IMR-90 (cell line): ENCODE measurements around the gene CACNA2D3. TPM values are rescaled to one million over a fixed set of nuclear protein-coding genes. Genes with fewer than 3 reads are reported as not detected.

Experiments used
- ATAC-seq: fragments of 200-7000 bp; cut with Tn5 transposase; 2 replicates; pipeline ENCODE4 v1.9.1; 2020; ENCODE audit warnings: low read depth, mild to moderate bottlenecking, moderate library complexity
- BruUV-seq: library from RNA; stranded (reverse); fragments of 400-500 nt; replicated peaks from 2 replicates; lab custom pipeline; 2021; lab: Mats Ljungman, UMichigan
- CTCF ChIA-PET: fragments of 300-600 bp; formaldehyde crosslinking; extraction: SDS; loops from one replicate; lab custom pipeline; 2021; ENCODE audit warnings: antibody characterized with exemption; lab: Yijun Ruan, JAX
- POLR2A ChIA-PET: fragments of 300-600 bp; sonication (Branson Sonifier 250); formaldehyde crosslinking; loops from one replicate; lab custom pipeline; 2022; ENCODE audit warnings: antibody characterized with exemption; ENCODE audit not compliant: unreplicated experiment; lab: Charles Lee
- DNase-seq: peaks from one replicate; pipeline ENCODE4 v3.0.0; 2013
- H2AFZ ChIP-seq: replicated peaks from 2 replicates; pipeline ENCODE3; 2013; ENCODE audit warnings: low read length, mild to moderate bottlenecking; ENCODE audit not compliant: poor library complexity
- H2AK5ac ChIP-seq: 2 replicates; pipeline ENCODE4 v1.6.1; 2013; ENCODE audit warnings: low read depth, low read length, inconsistent platforms
- H2AK9ac ChIP-seq: replicated peaks from 2 replicates; pipeline ENCODE3; 2013; ENCODE audit warnings: mild to moderate bottlenecking, low read depth, low read length, moderate library complexity; ENCODE audit not compliant: poor library complexity
- H2BK120ac ChIP-seq: 2 replicates; pipeline ENCODE4 v1.6.1; 2013; ENCODE audit warnings: low read depth, low read length, inconsistent platforms
- H2BK15ac ChIP-seq: 3 replicates; pipeline ENCODE4 v1.6.1; 2013; ENCODE audit warnings: low read depth, low read length, inconsistent platforms
- H2BK20ac ChIP-seq: 2 replicates; pipeline ENCODE4 v1.6.1; 2013; ENCODE audit warnings: low read depth, mild to moderate bottlenecking, inconsistent platforms, low read length, moderate library complexity
- H2BK5ac ChIP-seq: 2 replicates; pipeline ENCODE4 v1.6.1; 2013; ENCODE audit warnings: mild to moderate bottlenecking, low read depth, low read length, inconsistent platforms; ENCODE audit not compliant: poor library complexity, severe bottlenecking
- H3K14ac ChIP-seq: replicated peaks from 2 replicates; pipeline ENCODE4 v1.6.1; 2013; ENCODE audit warnings: low read depth, low read length, inconsistent platforms
- H3K18ac ChIP-seq: 2 replicates; pipeline ENCODE4 v1.6.1; 2013; ENCODE audit warnings: low read depth, low read length, control low read depth
- H3K23ac ChIP-seq: 2 replicates; pipeline ENCODE4 v1.6.1; 2013; ENCODE audit warnings: low read depth, low read length, inconsistent platforms
- H3K27ac ChIP-seq: 2 replicates; pipeline ENCODE4 v1.5.1; 2013; ENCODE audit warnings: mild to moderate bottlenecking, control low read depth, low read length; ENCODE audit not compliant: insufficient read depth
- H3K27me3 ChIP-seq: 2 replicates; pipeline ENCODE4 v1.6.1; 2013; ENCODE audit warnings: low read length; ENCODE audit not compliant: control insufficient read depth, insufficient read depth
- H3K36me3 ChIP-seq: 2 replicates; pipeline ENCODE4 v1.6.1; 2013; ENCODE audit warnings: low read length, mixed read lengths; ENCODE audit not compliant: control insufficient read depth, insufficient read depth
- H3K4ac ChIP-seq: 2 replicates; pipeline ENCODE4 v1.6.1; 2013; ENCODE audit warnings: low read depth, low read length, inconsistent platforms
- H3K4me1 ChIP-seq: 2 replicates; pipeline ENCODE4 v1.6.1; 2013; ENCODE audit warnings: low read length, mixed read lengths; ENCODE audit not compliant: control insufficient read depth, insufficient read depth
- H3K4me2 ChIP-seq: 2 replicates; pipeline ENCODE4 v1.6.1; 2013; ENCODE audit warnings: low read depth, mild to moderate bottlenecking, control low read depth, low read length, moderate library complexity
- H3K4me3 ChIP-seq: 2 replicates; pipeline ENCODE4 v1.5.1; 2013; ENCODE audit warnings: low read depth, mild to moderate bottlenecking, control low read depth, low read length, moderate library complexity; ENCODE audit not compliant: insufficient read depth
- H3K56ac ChIP-seq: 2 replicates; pipeline ENCODE4 v1.6.1; 2013; ENCODE audit warnings: low read length, inconsistent platforms; ENCODE audit not compliant: insufficient read depth; ENCODE audit errors: extremely low read depth
- H3K79me1 ChIP-seq, 2 experiments: 2 replicates each; pipeline ENCODE4 v1.6.1; 2013; ENCODE audit warnings: low read length in 2 of 2, inconsistent platforms in 1 of 2, low read depth in 1 of 2
- H3K9ac ChIP-seq: 2 replicates; pipeline ENCODE4 v1.6.1; 2013; ENCODE audit warnings: low read depth, low read length, control low read depth
- H3K9me1 ChIP-seq: 2 replicates; pipeline ENCODE4 v1.6.1; 2013; ENCODE audit warnings: low read length, inconsistent platforms; ENCODE audit not compliant: insufficient read depth
- H3K9me3 ChIP-seq: 2 replicates; pipeline ENCODE4 v1.6.1; 2013; ENCODE audit warnings: low read length; ENCODE audit not compliant: control insufficient read depth, insufficient read depth
- H4K20me1 ChIP-seq: 2 replicates; pipeline ENCODE4 v1.6.1; 2013; ENCODE audit warnings: low read length, inconsistent platforms; ENCODE audit not compliant: insufficient read depth
- H4K5ac ChIP-seq: 2 replicates; pipeline ENCODE4 v1.6.1; 2013; ENCODE audit warnings: mild to moderate bottlenecking, low read depth, low read length, control low read depth
- H4K8ac ChIP-seq, 2 experiments: 2 replicates each; pipeline ENCODE4 v1.6.1; 2013; ENCODE audit warnings: low read depth in 2 of 2, low read length in 2 of 2, control low read depth in 1 of 2, inconsistent platforms in 1 of 2
- H4K91ac ChIP-seq: 2 replicates; pipeline ENCODE4 v1.6.1; 2013; ENCODE audit warnings: low read depth, low read length, inconsistent platforms; ENCODE audit not compliant: insufficient read depth
- MAZ ChIP-seq: IDR thresholded peaks from 2 replicates; pipeline ENCODE4 v1.6.1; 2012; ENCODE audit warnings: low read depth, mild to moderate bottlenecking, low read length, improper control_type of control experiment, moderate library complexity, borderline replicate concordance
- POLR2A ChIP-seq: IDR thresholded peaks from 2 replicates; pipeline ENCODE4 v1.6.1; 2012; ENCODE audit warnings: mild to moderate bottlenecking, low read depth, low read length
- RAD21 ChIP-seq: IDR thresholded peaks from 2 replicates; pipeline ENCODE4 v1.6.1; 2012; ENCODE audit warnings: low read length, improper control_type of control experiment
- WGBS, 2 experiments: methylation state at CpG; one replicate each; pipeline versions ENCODE4 v1.1.5 to v1.1.7; 2013; ENCODE audit warnings: missing lambda C conversion rate in 2 of 2; ENCODE audit not compliant: insufficient read length in 1 of 2; ENCODE audit errors: extremely low coverage in 2 of 2; 5-methylcytosine and 5-hydroxymethylcytosine counted together
- dilution Hi-C: fragments of 300-500 bp; cut with HindIII; formaldehyde crosslinking; loops from one replicate; pipeline ENCODE4 v1.14.3; 2018; ENCODE audit warnings: low sequenced_read_pairs; ENCODE audit not compliant: unreplicated experiment
- in situ Hi-C: fragments of 300-500 bp; cut with MboI; formaldehyde crosslinking; loops from 3 replicates; pipeline ENCODE4 v1.14.3; 2019; ENCODE audit warnings: low sequenced_read_pairs, inconsistent platforms, mixed read lengths
- intact Hi-C: fragments of 100-400 bp; cut with micrococcal nuclease; formaldehyde crosslinking; loops from 2 replicates; pipeline ENCODE4 v1.10.0; 2022
- polyA plus RNA-seq, 3 experiments: library from polyadenylated mRNA; depleted of rRNA; stranded (reverse); fragments of >200 nt; gene quantifications; 2 replicates each; pipeline ENCODE4 v1.2.3, GENCODE V29; 2012; ENCODE audit warnings: low replicate concordance in 1 of 3
- total RNA-seq: library from RNA; depleted of rRNA; stranded (reverse); fragments of >200 nt; gene quantifications from 2 replicates; pipeline ENCODE4 v1.2.3, GENCODE V29; 2012

The CACNA2D3 gene
- total and polyA plus RNA-seq, 2 of the 4 experiments (the other 2 are of a cell fraction) = 0.36 to 0.41 TPM

GRCh38 chr3:54237788-54238502 is 115.6 kb downstream of the CACNA2D3 start:
- DNase-seq = no peak
- intact Hi-C loops (no loop called here), in situ Hi-C loops (no loop called here), dilution Hi-C loops (no loop called here)
- Histone ChIP-seq H3K9me1 (no peaks in the 10 kb centered on the region), H3K79me1 (no peaks in the 10 kb centered on the region), H3K9ac (no peak overlapping the region), H3K56ac (no peak overlapping the region), H4K5ac (no peak overlapping the region), H3K14ac (no peak overlapping the region), H3K27ac (no peak overlapping the region), H3K36me3 (no peaks in the 10 kb centered on the region), H3K9me3 (peaks cover 4% of the 10 kb centered on the region), H4K8ac (no peak overlapping the region), H4K91ac (no peak overlapping the region), H3K4me1 (no peaks in the 10 kb centered on the region), H3K4ac (no peak overlapping the region), H2AFZ (no peak overlapping the region), H3K4me2 (no peak overlapping the region), H2BK5ac (no peak overlapping the region), H3K18ac (no peak overlapping the region), H3K4me3 (no peak overlapping the region), H2AK9ac (no peak overlapping the region), H2AK5ac (no peak overlapping the region), H2BK20ac (no peak overlapping the region), H2BK15ac (no peak overlapping the region), H4K20me1 (no peaks in the 10 kb centered on the region), H2BK120ac (no peak overlapping the region), H3K23ac (no peak overlapping the region), H3K27me3 (no peaks in the 10 kb centered on the region)
- no TSS peak for BruUV-seq
- no peak for ATAC-seq
- ChIA-PET CTCF (no interaction called here), POLR2A (no interaction called here)
- TF ChIP-seq MAZ = no peak
- TF ChIP-seq POLR2A = no peak
- no peak for TF ChIP-seq RAD21
- no CpG with 5 or more reads among the region's 4 CpGs for WGBS, 2 experiments
